Measurements from ENCODE around the gene ZNF438.

The ZNF438 gene

DNA sequence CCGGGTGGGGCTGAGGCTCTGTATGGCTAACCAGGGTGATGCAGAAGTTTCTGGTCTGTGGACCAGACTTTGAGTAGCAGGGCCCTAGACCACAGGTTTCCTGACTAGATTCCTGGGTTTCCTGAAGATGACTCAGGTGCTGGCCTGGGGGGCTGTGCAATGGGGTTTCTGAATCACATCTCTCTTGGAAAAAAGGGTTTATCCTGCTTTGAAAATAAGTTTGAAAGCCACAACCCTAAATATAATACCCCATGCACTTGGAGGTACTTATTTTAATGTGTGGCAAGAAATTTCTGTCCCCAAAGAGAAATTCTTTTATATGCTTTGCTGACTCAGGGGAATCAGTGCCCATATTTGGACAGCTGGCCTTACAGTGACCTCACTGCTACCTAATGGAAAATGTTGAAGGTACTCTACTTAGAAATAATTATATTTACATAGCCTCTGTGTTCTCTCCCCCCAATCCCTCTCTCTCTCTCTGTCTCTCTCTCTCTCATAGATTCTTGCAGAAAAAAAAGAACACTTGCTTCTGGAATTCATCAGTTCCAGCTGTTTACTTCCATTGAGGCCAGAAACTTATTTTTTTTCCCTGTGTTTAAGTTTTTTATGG is 217.7 kb downstream of the ZNF438 start:
- ATAC-seq, result peak; percentile 51
- no peak for TF ChIP-seq ARNTL (CRISPR knock-in tag; IDR thresholded peaks at IDR 0.05; ENCODE audit: borderline replicate concordance, low read depth)
- TF ChIP-seq ZNF565 (CRISPR knock-in tag; conservative IDR thresholded peaks at IDR 0.05; ENCODE audit: low read depth), result no peak
- no peak for TF ChIP-seq OSR1 (CRISPR knock-in tag; IDR thresholded peaks at IDR 0.05)
- TF ChIP-seq ESRRG (CRISPR knock-in tag; IDR thresholded peaks at IDR 0.05), result no peak
- TF ChIP-seq ZC3H10 (CRISPR knock-in tag; IDR thresholded peaks at IDR 0.05), result no peak
- no peak for TF ChIP-seq CSRNP3 (CRISPR knock-in tag; IDR thresholded peaks at IDR 0.05)
- no peak for TF ChIP-seq ISL1 (CRISPR knock-in tag; IDR thresholded peaks at IDR 0.05)
- 0 out of 2 replicates have a peak, but pooled peaks have one; percentile 21 for TF ChIP-seq TCF4 (CRISPR knock-in tag; IDR thresholded peaks at IDR 0.05; ENCODE audit: borderline replicate concordance)
- no peak for TF ChIP-seq ZNF70 (CRISPR knock-in tag; IDR thresholded peaks at IDR 0.05)
- TF ChIP-seq TOX (CRISPR knock-in tag; IDR thresholded peaks at IDR 0.05; ENCODE audit: borderline replicate concordance), result no peak
- TF ChIP-seq SNAI2 (CRISPR knock-in tag; IDR thresholded peaks at IDR 0.05), result no peak
- no peak for TF ChIP-seq ZNF8 (CRISPR knock-in tag; IDR thresholded peaks at IDR 0.05)
- no peak for TF ChIP-seq GLIS3 (CRISPR knock-in tag; IDR thresholded peaks at IDR 0.05)
- TF ChIP-seq, protein P1, sequence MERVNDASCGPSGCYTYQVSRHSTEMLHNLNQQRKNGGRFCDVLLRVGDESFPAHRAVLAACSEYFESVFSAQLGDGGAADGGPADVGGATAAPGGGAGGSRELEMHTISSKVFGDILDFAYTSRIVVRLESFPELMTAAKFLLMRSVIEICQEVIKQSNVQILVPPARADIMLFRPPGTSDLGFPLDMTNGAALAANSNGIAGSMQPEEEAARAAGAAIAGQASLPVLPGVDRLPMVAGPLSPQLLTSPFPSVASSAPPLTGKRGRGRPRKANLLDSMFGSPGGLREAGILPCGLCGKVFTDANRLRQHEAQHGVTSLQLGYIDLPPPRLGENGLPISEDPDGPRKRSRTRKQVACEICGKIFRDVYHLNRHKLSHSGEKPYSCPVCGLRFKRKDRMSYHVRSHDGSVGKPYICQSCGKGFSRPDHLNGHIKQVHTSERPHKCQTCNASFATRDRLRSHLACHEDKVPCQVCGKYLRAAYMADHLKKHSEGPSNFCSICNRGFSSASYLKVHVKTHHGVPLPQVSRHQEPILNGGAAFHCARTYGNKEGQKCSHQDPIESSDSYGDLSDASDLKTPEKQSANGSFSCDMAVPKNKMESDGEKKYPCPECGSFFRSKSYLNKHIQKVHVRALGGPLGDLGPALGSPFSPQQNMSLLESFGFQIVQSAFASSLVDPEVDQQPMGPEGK (CRISPR knock-in tag; IDR thresholded peaks at IDR 0.05; ENCODE audit: borderline replicate concordance), result peak; percentile 47; the same call in 1 of the 2 replicates

DNA sequence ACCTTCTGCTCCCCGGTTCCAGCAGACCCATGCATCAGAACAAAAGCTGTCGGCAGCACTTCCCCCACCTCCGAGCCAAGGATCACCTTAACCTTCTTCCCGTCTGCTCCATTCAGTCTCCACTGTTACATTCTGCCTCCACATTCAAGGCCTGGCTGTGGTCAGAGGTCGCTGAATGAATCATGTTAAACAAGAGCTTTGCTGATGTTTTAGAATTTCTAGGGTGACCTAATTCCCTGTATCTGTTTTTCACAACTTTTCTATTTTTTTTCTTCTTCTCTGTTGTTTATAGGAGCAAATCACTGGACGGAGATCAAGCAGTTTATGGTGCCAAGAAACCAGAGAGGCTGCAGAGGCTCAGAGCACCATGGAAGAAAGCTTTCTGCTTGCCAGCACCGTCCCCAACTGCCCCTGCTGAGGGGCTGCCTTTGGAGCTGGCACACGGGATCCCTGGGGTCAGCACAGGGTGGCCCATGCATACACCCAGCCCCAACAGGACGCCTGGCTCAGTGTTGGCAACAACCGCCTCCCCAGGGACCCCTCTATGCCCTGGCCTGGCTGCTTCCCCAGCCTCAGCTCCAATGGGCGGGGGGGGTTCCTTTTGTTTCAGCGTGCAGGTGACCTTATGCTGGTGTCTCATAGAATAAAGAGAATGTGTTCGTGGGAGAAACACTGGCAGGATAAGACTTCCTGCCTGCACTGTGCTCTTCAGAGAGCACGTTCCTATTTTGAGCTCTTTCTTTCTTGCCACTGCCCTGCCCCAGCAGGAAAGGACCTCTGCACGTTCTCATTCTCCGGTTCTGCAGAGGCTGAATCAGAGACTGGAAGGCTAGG is 219.4 kb downstream of the ZNF438 start:
- TF ChIP-seq, protein P1 (CRISPR knock-in tag; IDR thresholded peaks at IDR 0.05; ENCODE audit: borderline replicate concordance), result no peak
- no peak for TF ChIP-seq CSRNP3 (CRISPR knock-in tag; IDR thresholded peaks at IDR 0.05)
- no peak for TF ChIP-seq ZC3H10 (CRISPR knock-in tag; IDR thresholded peaks at IDR 0.05)
- TF ChIP-seq CSDC2 (CRISPR knock-in tag; IDR thresholded peaks at IDR 0.05), result no peak
- TF ChIP-seq, protein P2, sequence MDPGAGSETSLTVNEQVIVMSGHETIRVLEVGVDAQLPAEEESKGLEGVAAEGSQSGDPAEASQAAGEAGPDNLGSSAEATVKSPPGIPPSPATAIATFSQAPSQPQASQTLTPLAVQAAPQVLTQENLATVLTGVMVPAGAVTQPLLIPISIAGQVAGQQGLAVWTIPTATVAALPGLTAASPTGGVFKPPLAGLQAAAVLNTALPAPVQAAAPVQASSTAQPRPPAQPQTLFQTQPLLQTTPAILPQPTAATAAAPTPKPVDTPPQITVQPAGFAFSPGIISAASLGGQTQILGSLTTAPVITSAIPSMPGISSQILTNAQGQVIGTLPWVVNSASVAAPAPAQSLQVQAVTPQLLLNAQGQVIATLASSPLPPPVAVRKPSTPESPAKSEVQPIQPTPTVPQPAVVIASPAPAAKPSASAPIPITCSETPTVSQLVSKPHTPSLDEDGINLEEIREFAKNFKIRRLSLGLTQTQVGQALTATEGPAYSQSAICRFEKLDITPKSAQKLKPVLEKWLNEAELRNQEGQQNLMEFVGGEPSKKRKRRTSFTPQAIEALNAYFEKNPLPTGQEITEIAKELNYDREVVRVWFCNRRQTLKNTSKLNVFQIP (CRISPR knock-in tag; IDR thresholded peaks at IDR 0.05; ENCODE audit: borderline replicate concordance, low read depth), result no peak
- no peak for TF ChIP-seq ZFP30 (CRISPR knock-in tag; IDR thresholded peaks at IDR 0.05)
- no peak for TF ChIP-seq TSHZ2 (CRISPR knock-in tag; IDR thresholded peaks at IDR 0.05)
- no peak for TF ChIP-seq OSR1 (CRISPR knock-in tag; IDR thresholded peaks at IDR 0.05)
- TF ChIP-seq PPARA (CRISPR knock-in tag; IDR thresholded peaks at IDR 0.05; ENCODE audit: borderline replicate concordance), result no peak
- ATAC-seq, result no peak

Measured in SK-N-SH treated with all-trans-retinoic acid at 6 μM for 48 hours (cell line).